Stimulated activated naive CD8-positive, alpha-beta T cell treated with anti-CD3 and anti-CD28 coated beads, Interleukin-15, Interleukin-2, amounts not matched to agents 100 U/mL and 50 U/mL, for 24 hours (primary cell): ENCODE measurements around the gene ZBTB46.
"Not testable (repeated sequence)": the region's sequence is repeated elsewhere in the genome, so short reads cannot be mapped to it uniquely, and the experiment has no call there.

ENCODE experiments used
- ATAC-seq: fragments of 150-1000 bp; cut with Tn5 transposase; one replicate; pipeline ENCODE4 v1.10.0; 2021
- DNase-seq: peaks from one replicate; pipeline ENCODE4 v3.0.0; 2021

Gene ZBTB46, protein sequence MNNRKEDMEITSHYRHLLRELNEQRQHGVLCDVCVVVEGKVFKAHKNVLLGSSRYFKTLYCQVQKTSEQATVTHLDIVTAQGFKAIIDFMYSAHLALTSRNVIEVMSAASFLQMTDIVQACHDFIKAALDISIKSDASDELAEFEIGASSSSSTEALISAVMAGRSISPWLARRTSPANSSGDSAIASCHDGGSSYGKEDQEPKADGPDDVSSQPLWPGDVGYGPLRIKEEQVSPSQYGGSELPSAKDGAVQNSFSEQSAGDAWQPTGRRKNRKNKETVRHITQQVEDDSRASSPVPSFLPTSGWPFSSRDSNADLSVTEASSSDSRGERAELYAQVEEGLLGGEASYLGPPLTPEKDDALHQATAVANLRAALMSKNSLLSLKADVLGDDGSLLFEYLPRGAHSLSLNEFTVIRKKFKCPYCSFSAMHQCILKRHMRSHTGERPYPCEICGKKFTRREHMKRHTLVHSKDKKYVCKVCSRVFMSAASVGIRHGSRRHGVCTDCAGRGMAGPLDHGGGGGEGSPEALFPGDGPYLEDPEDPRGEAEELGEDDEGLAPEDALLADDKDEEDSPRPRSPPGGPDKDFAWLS

DNA sequence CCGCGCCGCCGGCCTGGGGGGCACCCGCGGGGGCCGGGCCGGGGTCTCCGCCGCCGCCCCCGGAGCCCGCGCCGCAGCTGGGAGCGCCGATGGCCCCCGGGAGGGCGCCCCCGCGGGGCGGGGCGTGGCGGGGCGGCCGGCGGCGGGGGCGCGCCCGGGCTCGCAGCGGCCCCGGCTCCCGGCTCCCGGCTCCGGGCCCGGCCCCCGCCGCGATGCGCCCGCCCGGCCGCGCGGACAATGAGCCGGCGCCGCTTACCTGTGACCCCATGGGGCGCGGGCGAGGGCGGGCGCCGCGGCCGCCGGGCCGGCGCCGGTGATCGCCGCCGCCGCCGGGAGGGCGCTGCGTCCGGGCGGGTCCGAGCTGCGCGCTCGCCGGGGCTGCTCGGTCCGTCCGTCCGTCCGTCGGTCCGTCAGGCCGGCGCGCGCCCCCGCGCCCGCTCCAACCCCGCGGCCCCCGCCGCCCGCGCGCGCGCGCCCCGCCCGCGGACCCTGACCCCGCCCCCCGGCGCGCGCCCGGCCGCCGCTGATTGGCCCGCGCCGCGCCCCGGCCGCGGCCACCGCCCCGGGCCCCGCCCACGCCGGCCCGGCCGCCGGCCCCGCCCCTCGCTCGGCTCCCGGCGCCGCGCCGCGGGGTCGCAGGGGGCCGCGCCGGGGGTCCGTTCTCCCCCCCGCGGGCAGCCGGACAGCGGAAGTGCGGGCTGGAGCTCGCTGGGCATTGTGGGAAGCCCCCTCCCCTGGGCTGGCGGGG, at the start of gene ZBTB46:
TSS of gene ZBTB46 (minus strand) at position 424 of the 748 bp plus-strand sequence. CDS start 40,507 bp downstream, outside the sequence.
- DNase-seq (peak; percentile 63), ATAC-seq (peak; percentile 44)

DNA sequence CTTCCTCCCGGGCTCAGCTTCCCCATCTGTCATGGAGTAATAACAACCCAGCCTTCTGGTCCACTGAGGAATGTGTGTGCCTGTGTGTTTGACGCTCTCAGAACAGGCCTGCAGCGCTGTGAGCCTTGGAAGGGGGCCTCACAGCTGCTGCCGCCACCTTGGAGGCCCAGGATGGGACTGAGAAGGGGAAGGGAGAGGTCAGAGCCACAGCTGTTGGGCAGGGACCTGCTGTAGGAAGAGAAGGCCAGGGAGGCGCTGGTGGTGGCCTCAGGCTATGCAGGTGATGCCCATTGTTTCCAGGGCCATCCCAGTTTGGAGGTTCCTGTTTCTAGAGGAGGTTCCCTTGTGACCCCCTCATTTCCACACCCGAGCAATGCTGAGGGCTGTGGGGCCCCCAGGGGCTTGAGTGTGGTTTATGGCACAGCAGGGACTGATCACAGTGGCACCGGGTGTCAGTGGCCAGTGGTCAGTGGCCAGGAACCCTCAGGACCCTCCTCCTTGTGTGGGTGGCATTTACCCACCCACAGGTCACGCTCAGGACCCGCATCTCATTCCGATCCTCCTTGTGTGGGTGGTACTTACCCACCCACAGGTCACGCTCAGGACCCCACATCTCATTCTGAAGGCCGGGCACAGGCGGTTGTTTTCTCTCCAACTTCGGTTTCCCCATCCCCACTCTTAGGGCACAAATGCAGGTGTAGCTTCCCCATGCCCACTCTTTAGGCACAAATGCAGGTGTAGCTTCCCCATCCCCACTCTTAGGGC, 48.0 kb upstream of the ZBTB46 start:
- no peak for DNase-seq
- no peak for ATAC-seq

DNA sequence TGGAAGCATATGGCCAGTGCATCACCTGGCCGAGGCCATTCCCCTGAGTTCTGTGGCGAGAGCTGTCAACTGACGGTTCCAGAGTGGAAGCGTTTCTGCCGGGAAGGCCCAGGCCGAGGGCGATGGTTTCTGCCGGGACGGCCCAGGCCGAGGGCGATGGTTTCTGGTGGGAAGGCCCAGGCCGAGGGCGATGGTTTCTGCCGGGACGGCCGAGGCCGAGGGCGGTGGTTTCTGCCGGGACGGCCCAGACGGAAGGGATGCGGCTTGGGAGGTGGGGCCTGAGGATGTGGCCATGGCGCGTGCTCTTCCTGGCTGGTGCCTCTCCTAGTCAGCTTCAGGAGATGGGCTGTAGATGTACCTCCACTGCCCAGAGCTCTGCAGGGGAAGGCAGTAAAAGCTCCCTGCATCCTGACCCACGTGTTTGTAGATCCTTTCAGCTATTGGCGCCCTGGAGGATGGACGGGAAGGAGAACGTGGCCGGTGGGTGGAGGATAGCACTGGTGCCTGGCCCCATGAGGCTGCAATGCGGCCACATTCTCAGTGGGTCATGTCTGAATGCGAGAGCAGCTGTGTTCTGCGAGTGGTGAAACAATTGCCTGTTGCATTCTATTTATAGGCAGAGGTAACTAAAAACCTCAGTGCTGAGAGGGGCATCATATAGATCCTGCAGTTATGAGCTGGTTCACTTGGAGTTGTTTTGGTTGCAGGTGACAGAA, 46.8 kb upstream of the ZBTB46 start:
- ATAC-seq (no peak), DNase-seq (no peak)

DNA sequence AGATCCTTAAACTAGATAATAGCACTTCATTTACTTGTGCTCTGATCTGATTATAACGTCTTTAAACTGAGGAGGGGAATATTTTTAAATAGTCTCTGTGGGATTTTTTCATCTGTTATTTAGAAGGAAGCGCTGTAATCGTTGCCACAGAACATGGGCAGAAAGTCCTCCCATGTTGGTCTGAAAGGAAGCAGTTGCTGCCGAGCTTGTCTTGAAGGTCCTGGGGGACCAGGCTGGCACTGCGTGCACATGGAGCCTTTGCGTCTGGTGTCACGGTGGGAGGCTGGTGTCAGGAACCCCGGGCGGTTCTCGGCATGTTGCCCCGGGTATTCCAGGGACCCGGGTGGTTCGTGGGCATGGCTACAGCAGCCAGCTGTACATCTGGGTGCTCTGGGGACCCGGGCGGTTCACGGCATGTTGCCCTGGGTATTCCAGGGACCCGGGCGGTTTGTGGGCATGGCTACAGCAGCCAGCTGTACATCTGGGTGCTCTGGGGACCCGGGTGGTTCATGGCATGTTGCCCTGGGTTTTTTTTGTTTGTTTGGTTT, 45.5 kb upstream of the ZBTB46 start:
- DNase-seq: no peak
- no peak for ATAC-seq

DNA sequence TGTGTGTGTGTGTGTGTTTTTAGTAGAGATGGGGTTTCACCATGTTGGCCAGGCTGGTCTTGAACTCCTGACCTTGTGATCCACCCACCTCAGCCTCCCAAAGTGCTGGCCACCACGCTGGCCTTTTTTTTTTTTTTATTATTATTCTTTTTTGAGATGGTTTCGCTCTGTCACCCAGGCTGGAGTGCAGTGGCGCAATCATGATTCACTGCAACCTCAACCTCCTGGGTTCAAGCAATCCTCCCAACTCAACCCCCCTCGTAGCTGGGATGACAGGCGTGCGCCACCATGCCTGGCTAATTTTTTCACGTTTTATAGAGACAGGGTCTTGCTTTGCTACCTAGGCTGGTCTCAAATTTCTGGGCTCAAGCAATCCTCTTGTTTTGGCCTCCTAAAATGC, 43.2 kb upstream of the ZBTB46 start:
- not testable (repeated sequence) for ATAC-seq, DNase-seq

DNA sequence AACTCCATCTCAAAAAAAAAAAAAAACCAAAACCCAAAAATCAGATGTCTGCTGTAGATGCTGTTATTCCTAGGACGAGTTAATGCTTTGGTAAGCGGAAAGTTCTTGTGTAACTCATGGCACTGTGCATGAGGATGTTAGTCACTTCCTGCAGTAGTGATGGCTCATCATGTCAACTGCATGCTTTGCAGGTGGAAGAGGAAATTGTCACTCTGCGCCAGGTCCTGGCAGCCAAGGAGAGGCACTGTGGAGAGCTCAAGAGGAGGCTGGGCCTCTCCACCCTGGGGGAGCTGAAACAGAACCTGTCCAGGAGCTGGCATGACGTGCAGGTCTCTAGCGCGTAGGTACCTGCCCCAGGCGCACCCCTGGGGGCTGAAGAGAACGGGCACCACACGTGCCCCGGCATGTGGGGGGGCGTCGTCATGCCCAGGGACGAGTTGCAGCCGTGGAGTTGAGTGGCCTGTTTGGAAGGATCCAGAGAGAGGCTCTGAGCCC, 42.5 kb upstream of the ZBTB46 start:
- peak; percentile 44 for DNase-seq
- peak; percentile 97 for ATAC-seq

DNA sequence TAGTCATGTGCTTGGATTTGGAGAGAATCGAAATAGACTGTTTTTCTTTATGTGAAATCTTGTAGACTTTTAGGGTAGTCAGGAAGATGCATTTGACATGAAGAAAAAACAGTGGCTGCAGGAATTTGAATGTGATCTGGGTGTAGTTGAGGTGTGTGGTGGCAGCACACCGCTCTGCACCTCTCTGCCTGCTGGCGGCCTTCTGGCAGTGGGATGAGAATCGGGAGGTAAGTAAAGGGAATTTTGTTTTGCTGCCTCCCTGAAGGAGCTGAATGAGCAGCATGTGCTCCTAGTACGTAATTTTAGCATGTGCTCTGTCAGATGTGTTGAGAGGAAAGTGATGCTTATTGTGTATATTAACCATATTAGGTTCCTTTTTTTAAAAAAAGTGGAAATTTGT, 37.2 kb upstream of the ZBTB46 start:
- no peak for DNase-seq
- no peak for ATAC-seq

DNA sequence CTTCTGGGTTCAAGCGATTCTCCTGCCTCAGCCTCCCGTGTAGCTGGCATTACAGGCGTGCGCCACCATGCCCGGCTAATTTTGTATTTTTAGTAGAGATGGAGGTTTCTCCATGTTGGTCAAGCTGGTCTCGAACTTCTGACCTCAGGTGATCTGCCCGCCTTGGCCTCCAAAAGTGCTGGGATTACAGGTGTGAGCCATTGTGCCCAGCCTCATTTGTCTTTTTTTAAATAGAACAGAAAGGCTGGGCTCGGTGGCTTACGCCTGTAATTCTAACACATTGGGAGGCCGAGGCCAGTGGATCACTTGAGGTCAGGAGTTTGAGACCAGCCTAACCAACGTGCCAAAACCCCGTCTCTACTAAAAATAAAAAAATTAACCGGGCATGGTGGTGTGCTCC, 36.0 kb upstream of the ZBTB46 start:
- DNase-seq, ATAC-seq: not testable (repeated sequence)

DNA sequence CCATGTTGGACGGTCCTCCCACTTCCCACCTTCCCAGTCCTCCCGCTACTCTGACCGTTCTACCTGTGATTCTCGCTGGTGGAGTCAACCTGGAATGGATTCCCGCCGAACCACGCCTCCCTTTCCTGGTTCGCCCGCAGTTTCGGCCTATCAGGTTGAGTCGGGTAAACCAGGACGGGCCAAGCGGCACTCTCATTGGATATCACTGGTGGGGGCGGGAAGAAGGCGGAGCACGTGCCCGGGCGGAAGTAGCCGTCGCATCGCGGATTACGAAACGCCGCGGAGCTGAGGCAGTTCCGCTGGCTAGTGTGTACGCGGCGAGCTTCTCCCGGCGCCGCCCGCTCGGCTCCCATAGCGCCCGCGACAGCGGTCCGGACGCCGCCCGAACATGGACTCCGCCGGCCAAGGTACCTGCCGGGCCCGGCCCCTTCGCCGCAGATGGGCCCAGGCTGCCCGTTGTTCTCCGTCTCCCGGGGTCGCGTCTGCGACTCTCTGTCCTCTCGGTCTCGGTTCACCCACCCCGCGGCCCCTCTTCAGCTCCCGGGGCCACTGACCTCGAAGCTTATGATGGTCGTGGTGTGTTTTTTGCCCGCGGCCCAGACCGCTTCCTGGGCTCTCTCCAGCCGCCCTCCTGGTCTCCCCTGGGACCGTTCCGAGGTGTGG, 34.0 kb upstream of the ZBTB46 start, which contains the start of gene TPD52L2:
TSS of gene TPD52L2 (plus strand) at position 293 of the 663 bp plus-strand sequence. CDS start at position 389, 96 bp downstream.
- ATAC-seq: peak; percentile 89
- peak; percentile 97 for DNase-seq

DNA sequence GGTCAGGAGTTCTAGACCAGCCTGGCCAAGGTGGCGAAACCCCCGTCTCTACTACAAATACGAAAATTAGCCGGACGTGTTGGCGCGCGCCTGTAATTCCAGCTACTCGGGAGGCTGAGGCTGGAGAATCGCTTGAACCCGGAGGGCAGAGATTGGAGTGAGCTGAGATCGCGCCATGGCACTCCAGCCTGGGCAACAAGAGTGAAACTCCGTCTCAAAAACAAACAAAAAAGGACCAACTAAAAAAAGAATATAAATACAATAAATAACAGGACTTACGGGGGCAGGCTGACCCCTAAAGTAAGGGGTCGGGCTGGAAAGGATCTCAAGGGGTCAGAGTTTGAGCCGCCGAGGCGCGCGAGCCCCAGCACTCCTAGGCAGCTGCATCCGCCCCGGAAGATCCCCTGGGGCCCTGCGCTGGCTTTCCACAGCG, 33.5 kb upstream of the ZBTB46 start:
- no peak for ATAC-seq

DNA sequence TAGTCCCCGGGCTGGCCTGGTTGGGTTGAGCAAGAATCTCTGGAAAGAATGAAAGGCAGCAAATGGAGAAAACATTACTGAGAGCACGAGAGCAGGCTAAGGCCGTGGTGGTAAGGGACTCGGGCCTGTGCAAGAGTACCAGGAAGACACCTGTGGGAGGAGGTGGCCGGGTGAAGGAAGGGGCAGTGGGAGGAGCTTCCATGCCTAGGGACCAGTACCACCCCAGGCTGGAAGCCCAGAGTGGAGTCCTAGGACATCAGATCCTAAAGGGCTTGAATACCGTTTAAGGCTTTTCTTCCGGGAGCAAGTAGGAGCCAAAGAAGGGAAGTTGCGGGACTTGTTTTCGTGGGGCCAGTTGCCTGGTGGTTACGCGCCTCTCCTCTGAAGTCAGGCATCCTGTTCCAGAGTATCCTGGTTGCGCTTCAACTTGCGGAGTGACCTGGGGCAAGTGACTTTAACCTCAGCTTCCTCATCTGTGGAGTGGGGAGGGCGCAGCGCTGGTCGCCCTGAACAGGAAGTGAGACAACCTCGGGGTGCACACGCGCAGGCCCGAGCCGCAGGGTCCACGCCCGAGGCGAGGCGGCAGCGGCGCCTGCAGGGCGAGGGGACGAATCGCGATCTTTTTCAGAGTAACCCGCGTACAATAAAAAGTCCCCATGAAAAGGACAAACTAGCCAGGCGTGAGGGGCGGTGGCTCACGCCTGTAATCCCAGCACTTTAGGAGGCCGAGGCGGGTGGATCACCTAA, 32.9 kb upstream of the ZBTB46 start:
- peak; percentile 76 for ATAC-seq
- peak; percentile 81 for DNase-seq

More for the DNA sequence above, 33.5 kb upstream of the ZBTB46 start:
- DNase-seq: no peak

DNA sequence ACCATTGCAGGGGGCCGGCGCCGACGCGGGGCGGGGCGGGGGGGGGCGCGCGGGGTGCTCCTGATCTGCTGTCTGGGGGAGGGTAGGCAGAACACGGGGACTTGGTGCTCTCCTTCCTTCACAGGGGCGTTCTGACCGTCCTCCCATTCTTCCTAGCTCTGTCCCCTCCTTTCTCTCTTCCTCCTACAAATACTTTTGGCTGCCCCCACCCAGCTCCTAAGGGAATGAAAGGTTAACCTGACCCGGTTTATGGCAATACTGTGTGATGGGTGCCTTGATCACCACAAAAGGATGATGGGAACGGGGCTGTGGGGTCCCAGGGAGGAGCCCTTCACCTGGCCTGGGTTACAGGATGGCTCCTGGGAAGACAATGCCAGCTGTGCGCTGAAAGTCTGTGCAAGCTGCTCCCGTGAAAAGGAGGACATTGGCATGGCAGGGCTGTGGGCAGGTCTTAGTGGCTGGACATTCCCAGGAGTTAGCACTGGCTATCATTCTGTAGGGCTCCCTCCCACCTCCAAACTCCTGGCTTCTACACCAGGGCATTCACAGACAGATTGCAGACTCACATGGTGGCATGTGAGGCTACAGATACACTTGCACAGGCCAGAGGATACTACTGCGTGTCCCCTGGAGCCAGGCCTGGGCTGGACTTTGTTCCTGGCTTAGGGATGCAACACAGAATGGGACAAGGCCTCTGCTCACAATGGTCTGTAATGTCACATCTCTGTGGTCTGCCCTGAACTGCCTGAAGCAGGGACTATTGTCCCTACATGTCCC, 32.1 kb upstream of the ZBTB46 start:
- ATAC-seq: no peak

DNA sequence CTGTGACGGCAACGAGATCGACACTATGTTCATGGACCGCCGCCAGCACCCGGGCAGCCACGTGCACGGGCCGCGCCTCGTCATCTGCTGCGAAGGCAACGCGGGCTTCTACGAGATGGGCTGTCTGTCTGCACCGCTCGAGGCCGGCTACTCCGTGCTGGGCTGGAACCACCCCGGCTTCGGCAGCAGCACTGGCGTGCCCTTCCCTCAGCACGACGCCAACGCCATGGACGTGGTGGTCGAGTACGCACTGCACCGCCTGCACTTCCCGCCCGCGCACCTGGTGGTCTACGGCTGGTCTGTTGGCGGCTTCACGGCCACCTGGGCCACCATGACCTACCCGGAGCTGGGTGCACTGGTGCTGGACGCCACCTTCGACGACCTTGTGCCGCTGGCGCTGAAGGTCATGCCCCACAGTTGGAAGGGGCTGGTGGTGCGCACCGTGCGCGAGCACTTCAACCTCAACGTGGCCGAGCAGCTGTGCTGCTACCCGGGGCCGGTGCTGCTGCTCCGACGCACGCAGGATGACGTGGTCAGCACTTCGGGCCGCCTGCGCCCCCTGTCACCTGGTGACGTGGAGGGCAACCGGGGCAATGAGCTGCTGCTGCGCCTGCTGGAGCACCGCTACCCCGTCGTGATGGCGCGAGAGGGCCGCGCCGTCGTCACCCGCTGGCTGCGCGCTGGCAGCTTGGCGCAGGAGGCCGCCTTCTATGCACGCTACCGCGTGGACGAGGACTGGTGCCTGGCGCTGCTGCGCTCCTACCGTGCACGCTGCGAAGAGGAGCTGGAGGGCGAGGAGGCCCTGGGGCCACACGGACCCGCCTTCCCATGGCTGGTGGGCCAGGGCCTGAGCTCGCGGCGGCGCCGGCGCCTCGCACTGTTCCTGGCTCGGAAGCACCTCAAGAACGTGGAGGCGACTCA, 31.2 kb upstream of the ZBTB46 start:
- no peak for ATAC-seq

More for the DNA sequence above, 32.1 kb upstream of the ZBTB46 start:
- no peak for DNase-seq

DNA sequence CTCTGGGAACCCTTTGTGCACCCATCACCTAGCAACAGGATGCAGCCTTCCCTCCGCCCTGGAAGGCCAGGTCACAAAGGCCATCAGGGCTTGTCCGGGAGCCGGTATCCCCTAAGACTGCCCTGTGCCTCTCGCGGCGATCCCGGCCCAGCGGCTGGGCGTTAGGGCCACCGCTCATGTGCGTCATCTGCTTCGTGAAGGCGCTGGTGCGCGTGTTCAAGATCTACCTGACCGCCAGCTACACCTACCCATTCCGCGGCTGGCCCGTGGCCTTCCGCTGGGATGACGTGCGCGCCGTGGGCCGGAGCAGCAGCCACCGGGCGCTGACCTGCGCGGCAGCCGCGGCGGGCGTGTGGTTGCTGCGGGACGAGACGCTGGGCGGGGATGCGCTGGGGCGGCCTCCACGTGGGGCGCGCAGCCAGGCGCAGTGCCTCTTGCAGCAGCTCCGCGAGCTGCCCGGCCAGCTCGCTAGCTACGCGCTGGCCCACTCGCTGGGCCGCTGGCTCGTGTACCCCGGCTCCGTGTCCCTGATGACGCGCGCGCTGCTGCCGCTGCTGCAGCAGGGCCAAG, 30.4 kb upstream of the ZBTB46 start, which contains the start of gene ABHD16B:
TSS of gene ABHD16B (plus strand) at position 134 of the 570 bp plus-strand sequence. CDS start at position 177, 43 bp downstream.
- DNase-seq (no peak), ATAC-seq (no peak)

More for the DNA sequence above, 31.2 kb upstream of the ZBTB46 start:
- no peak for DNase-seq

DNA sequence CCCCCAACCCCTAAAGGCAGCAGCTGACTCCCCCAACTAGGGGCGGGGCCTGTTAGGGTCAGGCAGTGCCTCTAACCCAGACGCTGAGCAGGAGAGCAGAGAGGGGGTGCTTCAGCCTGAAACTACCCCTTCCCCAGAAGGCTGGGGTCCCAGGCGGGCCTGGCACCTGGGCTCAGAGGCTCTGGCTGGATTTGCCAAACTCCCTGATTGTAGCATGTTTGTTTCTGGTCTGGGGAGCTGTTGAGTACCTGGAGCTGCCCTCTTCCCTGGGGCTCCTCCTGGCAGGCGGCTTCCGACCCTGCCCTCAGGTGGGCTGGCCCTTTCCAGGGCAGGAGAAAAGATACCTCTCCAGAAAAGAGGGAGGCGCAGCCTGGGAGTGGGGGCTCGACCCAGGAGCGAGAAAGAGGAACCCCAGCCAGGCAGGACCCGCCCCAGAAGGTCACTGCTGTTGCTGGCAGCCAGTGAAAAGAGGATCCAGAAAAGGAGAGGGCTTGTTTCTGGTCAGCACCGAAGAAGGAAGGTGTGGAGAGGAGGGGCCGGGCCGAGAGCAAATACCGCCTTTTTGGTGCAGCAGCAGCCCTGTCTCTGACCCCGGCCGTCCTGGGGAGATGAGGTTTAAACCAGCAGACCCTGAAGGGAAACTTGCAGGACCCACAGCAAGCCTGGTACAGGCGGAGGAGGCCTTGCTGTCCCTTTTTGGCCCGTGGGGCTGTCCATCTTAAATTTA, 29.4 kb upstream of the ZBTB46 start:
- ATAC-seq: no peak
- no peak for DNase-seq

DNA sequence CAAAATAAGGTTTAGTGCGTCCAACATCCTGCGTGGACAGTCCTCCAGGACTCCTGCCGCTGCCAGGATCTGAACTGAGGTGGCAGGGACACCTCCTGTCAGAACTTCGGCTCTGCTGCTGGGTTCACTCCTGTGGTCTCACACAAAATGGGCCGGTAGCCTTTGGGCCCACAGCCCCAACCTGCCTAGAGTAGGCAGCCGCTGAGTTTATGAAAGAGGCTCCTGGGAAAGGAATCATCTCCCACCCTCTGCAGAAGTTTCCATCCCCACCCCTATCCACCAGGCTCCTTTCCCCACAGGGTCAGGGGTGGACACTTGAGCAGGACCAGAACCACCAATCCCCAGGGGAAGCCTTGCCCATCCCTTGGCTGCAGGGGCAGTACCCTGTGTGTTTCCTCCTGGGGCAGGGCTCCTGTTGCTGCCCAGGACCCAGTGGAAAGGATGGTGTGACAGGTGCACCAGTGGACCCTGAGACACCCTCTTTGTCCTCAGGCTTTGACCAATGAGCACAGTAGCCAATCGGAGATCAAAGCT, 28.2 kb upstream of the ZBTB46 start:
- no peak for DNase-seq
- ATAC-seq: no peak
